Endothelial cell of umbilical vein (primary cell): ENCODE results near the gene PTPRK. TPM values are rescaled to one million over a fixed set of nuclear protein-coding genes. Genes with fewer than 3 reads are reported as not detected.

Experiments
- BruUV-seq: library from RNA; stranded (reverse); fragments of 400-500 nt; replicated peaks from 2 replicates; lab custom pipeline; 2021; lab: Mats Ljungman, UMichigan
- CTCF ChIA-PET: fragments of 300-600, 350-600 bp; sonication (Branson Sonifier 250); formaldehyde crosslinking; loops from one replicate; lab custom pipeline; 2021; ENCODE audit warnings: antibody characterized with exemption, inconsistent platforms; lab: Charles Lee
- POLR2A ChIA-PET: fragments of 300-600, 350-600 bp; sonication (Branson Sonifier 250); formaldehyde crosslinking; loops from one replicate; lab custom pipeline; 2021; ENCODE audit warnings: antibody characterized with exemption, inconsistent platforms; lab: Charles Lee
- DNase-seq: peaks from one replicate; pipeline ENCODE4 v3.0.0-alpha.2; 2011; ENCODE audit warnings: low read depth, low spot score
- FAIRE-seq: peaks from 2 replicates; lab custom pipeline; 2011; peaks lifted over from hg19 to GRCh38; lab: Jason Lieb, UNC
- H2AFZ ChIP-seq: 2 replicates; pipeline ENCODE4 v1.6.0; 2012; ENCODE audit warnings: low read depth, low read length, control low read depth, inconsistent platforms
- H3K27ac ChIP-seq: 2 replicates; pipeline ENCODE4 v1.5.1; 2011; ENCODE audit warnings: low read depth, mild to moderate bottlenecking, control low read depth, low read length, moderate library complexity; ENCODE audit not compliant: insufficient read depth
- H3K27me3 ChIP-seq, 2 experiments: 2 replicates each; pipeline versions ENCODE4 v1.6.0 to v1.6.1; 2011; ENCODE audit warnings: low read length in 2 of 2, mixed read lengths in 1 of 2; ENCODE audit not compliant: control insufficient read depth in 2 of 2, insufficient read depth in 2 of 2
- H3K36me3 ChIP-seq, 2 experiments: 2 replicates in 1 of 2; 3 replicates in 1 of 2; pipeline ENCODE4 v1.5.1; 2011; ENCODE audit warnings: low read length in 2 of 2, mild to moderate bottlenecking in 1 of 2, moderate library complexity in 1 of 2; ENCODE audit not compliant: control insufficient read depth in 2 of 2, insufficient read depth in 2 of 2; ENCODE audit errors: extremely low read depth in 1 of 2
- H3K4me1 ChIP-seq: 3 replicates; pipeline ENCODE4 v1.5.1; 2011; ENCODE audit warnings: mild to moderate bottlenecking, low read length; ENCODE audit not compliant: control insufficient read depth, insufficient read depth; ENCODE audit errors: extremely low read depth
- H3K4me2 ChIP-seq: 2 replicates; pipeline ENCODE4 v1.6.1; 2011; ENCODE audit warnings: low read length, control low read depth, mixed read lengths; ENCODE audit not compliant: insufficient read depth
- H3K4me3 ChIP-seq, 3 experiments: fragments of 200-600 bp in 1 of 3; sonication (generic), shearing (Covaris generic) in 1 of 3; replicated peaks in 1 of 3; 2 replicates each; pipeline ENCODE4 v1.5.1; 2011 to 2016; ENCODE audit warnings: control low read depth in 3 of 3, low read length in 3 of 3, mild to moderate bottlenecking in 2 of 3, inconsistent platforms in 1 of 3, low read depth in 1 of 3, moderate library complexity in 1 of 3; ENCODE audit not compliant: insufficient read depth in 1 of 3
- H3K79me2 ChIP-seq: 2 replicates; pipeline ENCODE4 v1.6.0; 2012; ENCODE audit warnings: low read length, inconsistent platforms; ENCODE audit not compliant: control insufficient read depth, insufficient read depth
- H3K9ac ChIP-seq: replicated peaks from 2 replicates; pipeline ENCODE3; 2011; ENCODE audit warnings: low read length, control low read depth; ENCODE audit not compliant: insufficient read depth; ENCODE audit errors: extremely low read depth
- H3K9me1 ChIP-seq: replicated peaks from 3 replicates; pipeline ENCODE4 v1.6.0; 2011; ENCODE audit warnings: mild to moderate bottlenecking, low read length; ENCODE audit not compliant: control insufficient read depth, insufficient read depth; ENCODE audit errors: extremely low read depth
- H3K9me3 ChIP-seq: replicated peaks from 2 replicates; pipeline ENCODE4 v1.5.1; 2012; ENCODE audit warnings: low read length, inconsistent platforms; ENCODE audit not compliant: control insufficient read depth, insufficient read depth
- H4K20me1 ChIP-seq: replicated peaks from 2 replicates; pipeline ENCODE3; 2011; ENCODE audit warnings: mild to moderate bottlenecking, low read length; ENCODE audit not compliant: control insufficient read depth, insufficient read depth; ENCODE audit errors: extremely low read depth
- CTCF ChIP-seq, 2 donors: IDR thresholded peaks; 1 replicate in 1 of 2; 2 replicates in 1 of 2; pipeline ENCODE4 v1.5.1; 2011; ENCODE audit warnings: low read length in 2 of 2, mild to moderate bottlenecking in 2 of 2, moderate library complexity in 2 of 2, control low read depth in 1 of 2, inconsistent platforms in 1 of 2, low read depth in 1 of 2; ENCODE audit not compliant: insufficient read depth in 1 of 2; ENCODE audit errors: extremely low read depth in 1 of 2
- FOS ChIP-seq: IDR thresholded peaks from 2 replicates; pipeline ENCODE4 v1.6.1; 2011; ENCODE audit warnings: mild to moderate bottlenecking, low read length, moderate library complexity, borderline replicate concordance; ENCODE audit not compliant: insufficient read depth
- GATA2 ChIP-seq: IDR thresholded peaks from 2 replicates; pipeline ENCODE4 v1.7.0; 2011; ENCODE audit warnings: low read depth, mild to moderate bottlenecking, moderate library complexity, mixed read lengths, low read length; ENCODE audit not compliant: insufficient read length, insufficient read depth
- JUN ChIP-seq: IDR thresholded peaks from 2 replicates; pipeline ENCODE4 v1.6.1; 2011; ENCODE audit warnings: borderline replicate concordance, low read depth; ENCODE audit not compliant: insufficient read length, insufficient read depth
- MYC ChIP-seq: IDR thresholded peaks from one replicate; pipeline ENCODE4 v1.6.1; 2011; ENCODE audit warnings: mild to moderate bottlenecking, low read depth, low read length
- POLR2AphosphoS5 ChIP-seq: IDR thresholded peaks from 2 replicates; pipeline ENCODE4 v1.6.1; 2012; ENCODE audit warnings: low read depth, mild to moderate bottlenecking, control low read depth, low read length, moderate library complexity; ENCODE audit not compliant: insufficient read depth
- dilution Hi-C: fragments of 300-500 bp; cut with MboI; formaldehyde crosslinking; loops from one replicate; pipeline ENCODE4 v1.15.0; 2019; ENCODE audit warnings: low sequenced_read_pairs; ENCODE audit not compliant: extremely low pct_ligation_motif_present
- intact Hi-C: fragments of 100-400 bp; cut with micrococcal nuclease; formaldehyde crosslinking; loops from one replicate; pipeline ENCODE4 v1.10.0; 2022
- polyA plus RNA-seq, 4 experiments: library from polyadenylated mRNA; depleted of rRNA in 3 of 4; stranded (reverse) in 3 of 4; unstranded in 1 of 4; fragments of >200 nt; gene quantifications; 2 replicates each; pipeline versions ENCODE4 v1.2.1 to v1.2.3, GENCODE V29; 2011 to 2012; ENCODE audit warnings: missing spikeins in 1 of 4
- total RNA-seq: library from RNA; stranded (reverse); gene quantifications from 2 replicates; pipeline ENCODE4 v1.2.3, GENCODE V29; 2021
- TF ChIP-seq, protein P1 (sequence below): IDR thresholded peaks from 2 replicates; pipeline ENCODE4 v1.6.1; 2011; ENCODE audit not compliant: insufficient read depth, insufficient read length

Gene PTPRK
- total and polyA plus RNA-seq, 2 donors (not counting 3 experiments of a cell fraction or from before 2014, with no cell fraction given): 15.2 to 74.0 TPM

- no peak overlapping the region for H3K27ac ChIP-seq
- no peak overlapping the region for H3K9ac ChIP-seq
- no TSS peak for BruUV-seq
- no peak overlapping the region for H2AFZ ChIP-seq
- H3K9me1 ChIP-seq: no peaks in the 10 kb centered on the region
- no peaks in the 10 kb centered on the region for H3K9me3 ChIP-seq
- H3K27me3 ChIP-seq: no peaks in the 10 kb centered on the region
- ChIA-PET CTCF (no interaction called here), POLR2A (interaction anchor here (0.5 kb wide), 1 partner anchor 39 kb away, joined by 4 read pairs; no protein-coding TSS in a partner anchor)
- no peak overlapping the region for H3K4me3 ChIP-seq
- H3K4me1 ChIP-seq: peaks cover 10% of the 10 kb centered on the region
- peaks cover 18% of the 10 kb centered on the region for H3K79me2 ChIP-seq
- intact Hi-C loops: no loop called here
- TF ChIP-seq GATA2 (no peak), POLR2AphosphoS5 (no peak), CTCF (IDR thresholded peaks at IDR 0.05; ENCODE audit: extremely low read depth in 1 of 2, insufficient read depth in 1 of 2, low read depth in 1 of 2, low read length in 2 of 2) (no peak), MYC (no peak), FOS (no peak), JUN (no peak)
- TF ChIP-seq, protein P1, sequence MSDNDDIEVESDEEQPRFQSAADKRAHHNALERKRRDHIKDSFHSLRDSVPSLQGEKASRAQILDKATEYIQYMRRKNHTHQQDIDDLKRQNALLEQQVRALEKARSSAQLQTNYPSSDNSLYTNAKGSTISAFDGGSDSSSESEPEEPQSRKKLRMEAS: no peak
- H4K20me1 ChIP-seq: no peaks in the 10 kb centered on the region
- no peak overlapping the region for H3K4me2 ChIP-seq
- dilution Hi-C loops: no loop called here
- FAIRE-seq: no peak
- H3K36me3 ChIP-seq: no peaks in the 10 kb centered on the region
- no peak for DNase-seq
Observed at GRCh38 chr6:128302942-128303341, 217.5 kb downstream of the PTPRK start.
